ENCODE measurements around the gene THSD7B. TPM values are rescaled to one million over a fixed set of nuclear protein-coding genes. Genes with fewer than 3 reads are reported as not detected.

The THSD7B gene
- total and polyA plus RNA-seq, 7 experiments from 2014 or later: not detected

DNA sequence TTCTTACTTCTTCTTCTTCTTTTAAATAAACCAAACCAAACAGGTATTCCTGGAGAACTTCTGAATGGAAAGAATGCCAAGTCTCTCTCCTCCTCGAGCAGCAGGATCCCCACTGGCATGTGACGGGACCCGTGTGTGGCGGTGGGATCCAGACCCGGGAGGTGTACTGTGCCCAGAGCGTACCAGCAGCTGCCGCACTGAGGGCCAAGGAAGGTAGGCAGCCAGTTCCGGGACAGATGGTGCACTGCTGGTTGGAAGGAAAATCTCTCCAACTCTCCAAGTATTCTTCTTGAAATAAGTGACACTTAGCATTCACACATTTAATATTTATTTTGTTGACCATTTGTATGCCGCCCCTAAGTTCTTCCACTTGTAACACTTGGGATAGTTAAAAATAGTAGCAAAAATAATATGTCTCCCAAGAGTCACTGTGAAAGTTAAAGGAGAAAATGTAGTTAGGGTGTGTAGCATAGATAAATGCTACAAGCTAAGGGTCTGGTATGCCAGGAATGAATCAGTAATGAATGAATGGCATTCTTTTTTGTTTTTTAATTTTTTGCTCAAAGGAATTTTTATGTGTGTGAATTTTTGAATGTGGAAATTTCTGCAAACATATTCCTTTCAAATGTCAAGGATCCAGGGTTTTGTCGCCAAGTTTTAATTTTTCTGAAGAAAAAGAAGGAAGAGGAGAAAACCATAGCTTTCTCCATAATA is 349.9 kb downstream of the THSD7B start:
- Histone ChIP-seq H3K27ac (ENCODE audit: low read depth, low read length) (no peak overlapping the region), H3K9me3 (ENCODE audit: control insufficient read depth in 2 of 3, low read length in 3 of 3) (no peaks in the 10 kb centered on the region), H3K36me3 (ENCODE audit: control insufficient read depth in 2 of 3, insufficient read depth in 3 of 3, low read length in 3 of 3) (no peaks in the 10 kb centered on the region), H3K27me3 (ENCODE audit: control insufficient read depth in 2 of 2, insufficient read depth in 2 of 2, low read length in 2 of 2) (no peaks in the 10 kb centered on the region), H3K4me3 (ENCODE audit: low read length) (no peak overlapping the region), H3K4me1 (ENCODE audit: control insufficient read depth in 2 of 2, insufficient read depth in 2 of 2, low read length in 2 of 2) (no peaks in the 10 kb centered on the region)
- Mint-ChIP-seq H3K4me3 (no peak overlapping the region), H3K27me3 (peaks cover 0 to 4% (median 0%) of the 10 kb centered on the region in 5 donors), H3K4me1 (no peaks in the 10 kb centered on the region), H3K9me3 (peaks cover 0 to 4% (median 0%) of the 10 kb centered on the region in 11 donors), H3K27ac (no peak overlapping the region), H3K36me3 (no peaks in the 10 kb centered on the region)
- ChIA-PET POLR2A (no interaction called here), CTCF (no interaction called here)
- DNase-seq (no peak), ATAC-seq (no peak)
- intact Hi-C loops (cut with micrococcal nuclease): no loop called here

DNA sequence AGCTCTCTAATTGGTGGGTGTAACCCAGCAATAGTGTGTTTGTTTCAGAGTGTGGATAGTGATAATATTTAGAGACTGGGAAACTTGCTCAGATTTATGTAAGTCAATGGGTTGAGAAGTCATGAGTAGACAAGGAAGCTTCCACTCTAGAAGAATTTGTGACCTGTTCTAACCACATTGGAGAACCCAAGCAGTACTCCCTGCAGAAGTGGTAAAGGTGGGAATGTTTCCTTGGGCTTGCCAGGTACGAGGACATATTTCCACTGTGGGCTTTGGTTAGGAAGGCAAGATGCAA is 350.4 kb downstream of the THSD7B start:
- peaks cover 0 to 4% (median 0%) of the 10 kb centered on the region in 5 donors for H3K27me3 Mint-ChIP-seq
- H3K9me3 Mint-ChIP-seq: peaks cover 0 to 6% (median 0%) of the 10 kb centered on the region in 11 donors
- Histone ChIP-seq H3K9me3 (ENCODE audit: control insufficient read depth in 2 of 3, low read length in 3 of 3) (no peaks in the 10 kb centered on the region), H3K4me3 (ENCODE audit: low read length) (no peak overlapping the region), H3K36me3 (ENCODE audit: control insufficient read depth in 2 of 3, insufficient read depth in 3 of 3, low read length in 3 of 3) (no peaks in the 10 kb centered on the region), H3K27me3 (ENCODE audit: control insufficient read depth in 2 of 2, insufficient read depth in 2 of 2, low read length in 2 of 2) (no peaks in the 10 kb centered on the region), H3K4me1 (ENCODE audit: control insufficient read depth in 2 of 2, insufficient read depth in 2 of 2, low read length in 2 of 2) (no peaks in the 10 kb centered on the region), H3K27ac (ENCODE audit: low read depth, low read length) (no peak overlapping the region)
- intact Hi-C loops (cut with micrococcal nuclease): no loop called here
- no peak for ATAC-seq
- no peaks in the 10 kb centered on the region for H3K36me3 Mint-ChIP-seq
- no peak overlapping the region for H3K4me3 Mint-ChIP-seq
- H3K27ac Mint-ChIP-seq: no peak overlapping the region
- no peaks in the 10 kb centered on the region for H3K4me1 Mint-ChIP-seq
- no peak for DNase-seq
- ChIA-PET CTCF (no interaction called here), POLR2A (no interaction called here)

DNA sequence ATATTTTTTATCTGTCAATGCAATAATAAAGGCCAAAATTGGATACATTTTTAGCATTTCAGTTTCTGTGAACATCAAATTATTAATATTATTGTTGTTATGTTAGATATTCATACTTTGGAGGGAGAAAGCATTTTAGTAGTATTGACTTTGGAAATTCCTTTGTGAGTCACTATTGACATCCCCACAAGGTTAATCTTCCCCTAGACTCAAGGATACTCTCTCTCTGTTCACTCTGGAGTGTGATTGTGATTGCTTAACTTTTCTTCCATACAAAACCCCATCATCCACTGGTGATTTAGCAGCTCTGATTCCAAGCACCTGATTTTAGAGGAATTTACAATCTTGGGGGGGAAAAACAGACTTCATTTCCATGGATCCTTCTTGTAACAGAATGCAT is 352.0 kb downstream of the THSD7B start:
- H3K4me3 Mint-ChIP-seq: no peak overlapping the region
- no peaks in the 10 kb centered on the region for H3K4me1 Mint-ChIP-seq
- ATAC-seq: no peak
- H3K27me3 Mint-ChIP-seq: peaks cover 0 to 4% (median 0%) of the 10 kb centered on the region in 5 donors
- Histone ChIP-seq H3K27ac (ENCODE audit: low read depth, low read length) (no peak overlapping the region), H3K36me3 (ENCODE audit: control insufficient read depth in 2 of 3, insufficient read depth in 3 of 3, low read length in 3 of 3) (no peaks in the 10 kb centered on the region), H3K4me3 (ENCODE audit: low read length) (no peak overlapping the region), H3K4me1 (ENCODE audit: control insufficient read depth in 2 of 2, insufficient read depth in 2 of 2, low read length in 2 of 2) (no peaks in the 10 kb centered on the region), H3K9me3 (ENCODE audit: control insufficient read depth in 2 of 3, low read length in 3 of 3) (no peaks in the 10 kb centered on the region), H3K27me3 (ENCODE audit: control insufficient read depth in 2 of 2, insufficient read depth in 2 of 2, low read length in 2 of 2) (no peaks in the 10 kb centered on the region)
- CTCF ChIA-PET: no interaction called here
- peaks cover 0 to 8% (median 0%) of the 10 kb centered on the region in 11 donors for H3K9me3 Mint-ChIP-seq
- no peak overlapping the region for H3K27ac Mint-ChIP-seq
- DNase-seq: no peak
- no peaks in the 10 kb centered on the region for H3K36me3 Mint-ChIP-seq
- POLR2A ChIA-PET: no interaction called here
- intact Hi-C loops (cut with micrococcal nuclease): no loop called here

DNA sequence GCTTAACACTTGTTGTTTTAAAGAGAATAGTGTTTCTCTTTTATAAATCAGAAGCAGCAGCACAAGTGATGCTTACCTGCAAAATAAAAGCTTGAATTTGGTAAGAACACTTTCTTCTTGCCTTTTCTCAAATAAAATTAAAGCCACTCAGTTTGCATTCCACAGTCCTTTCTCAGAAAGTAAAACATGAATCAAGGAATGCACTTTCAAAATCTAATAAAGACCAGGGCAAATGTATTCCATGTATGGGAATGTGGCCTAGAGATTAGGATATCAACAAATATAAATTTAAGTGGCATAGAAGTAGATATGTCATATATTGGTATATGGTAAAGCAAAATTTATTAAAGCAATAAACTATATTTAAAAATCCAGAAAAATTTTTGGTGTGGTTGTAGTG is 352.8 kb downstream of the THSD7B start:
- H3K4me1 Mint-ChIP-seq: no peaks in the 10 kb centered on the region
- CTCF ChIA-PET: no interaction called here

DNA sequence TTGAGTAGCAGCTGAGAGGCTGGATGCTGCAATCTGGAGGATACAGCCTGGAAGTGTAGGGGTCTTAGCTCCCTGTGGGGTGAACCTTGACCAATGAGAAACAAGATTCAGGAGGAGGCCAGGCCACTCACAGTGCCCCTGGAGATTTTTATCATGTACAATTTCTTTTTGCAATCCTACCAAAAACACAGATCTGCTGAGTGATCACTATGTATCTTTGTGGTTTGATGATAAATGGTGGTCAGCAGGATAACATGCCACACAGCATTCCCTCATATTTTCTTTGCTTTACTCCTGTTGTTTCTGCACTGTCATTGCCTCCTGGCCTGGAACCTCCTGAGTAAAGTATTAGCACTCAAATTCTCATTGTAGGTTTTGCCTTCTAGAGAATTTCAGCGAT is 357.9 kb downstream of the THSD7B start:
- Mint-ChIP-seq H3K9me3 (peaks cover 0 to 12% (median 0%) of the 10 kb centered on the region in 11 donors), H3K27me3 (no peaks in the 10 kb centered on the region), H3K36me3 (no peaks in the 10 kb centered on the region), H3K4me1 (no peaks in the 10 kb centered on the region), H3K27ac (no peak overlapping the region), H3K4me3 (no peak overlapping the region)
- Histone ChIP-seq H3K36me3 (ENCODE audit: control insufficient read depth in 2 of 3, insufficient read depth in 3 of 3, low read length in 3 of 3) (no peaks in the 10 kb centered on the region), H3K27ac (ENCODE audit: low read depth, low read length) (no peak overlapping the region), H3K27me3 (ENCODE audit: control insufficient read depth in 2 of 2, insufficient read depth in 2 of 2, low read length in 2 of 2) (no peaks in the 10 kb centered on the region), H3K4me1 (ENCODE audit: control insufficient read depth in 2 of 2, insufficient read depth in 2 of 2, low read length in 2 of 2) (no peaks in the 10 kb centered on the region), H3K9me3 (ENCODE audit: control insufficient read depth in 2 of 3, low read length in 3 of 3) (no peaks in the 10 kb centered on the region), H3K4me3 (ENCODE audit: low read length) (no peak overlapping the region)
- ChIA-PET POLR2A (no interaction called here), CTCF (no interaction called here)
- no peak for ATAC-seq
- intact Hi-C loops (cut with micrococcal nuclease): no loop called here
- DNase-seq: no peak

More for the DNA sequence above, 352.8 kb downstream of the THSD7B start:
- H3K27me3 Mint-ChIP-seq: peaks cover 0 to 4% (median 0%) of the 10 kb centered on the region in 5 donors
- POLR2A ChIA-PET: no interaction called here
- no peak for DNase-seq
- H3K9me3 ChIP-seq (ENCODE audit: control insufficient read depth in 2 of 3, low read length in 3 of 3): no peaks in the 10 kb centered on the region
- no peak for ATAC-seq
- H3K9me3 Mint-ChIP-seq: peaks cover 0 to 8% (median 0%) of the 10 kb centered on the region in 11 donors
- no peaks in the 10 kb centered on the region for H3K4me1 ChIP-seq (ENCODE audit: control insufficient read depth in 2 of 2, insufficient read depth in 2 of 2, low read length in 2 of 2)
- H3K4me3 Mint-ChIP-seq: no peak overlapping the region
- H3K27ac Mint-ChIP-seq: no peak overlapping the region
- intact Hi-C loops (cut with micrococcal nuclease): no loop called here
- H3K4me3 ChIP-seq (ENCODE audit: low read length): no peak overlapping the region
- no peaks in the 10 kb centered on the region for H3K36me3 Mint-ChIP-seq
- H3K36me3 ChIP-seq (ENCODE audit: control insufficient read depth in 2 of 3, insufficient read depth in 3 of 3, low read length in 3 of 3): no peaks in the 10 kb centered on the region
- H3K27me3 ChIP-seq (ENCODE audit: control insufficient read depth in 2 of 2, insufficient read depth in 2 of 2, low read length in 2 of 2): no peaks in the 10 kb centered on the region
- no peak overlapping the region for H3K27ac ChIP-seq (ENCODE audit: low read depth, low read length)

DNA sequence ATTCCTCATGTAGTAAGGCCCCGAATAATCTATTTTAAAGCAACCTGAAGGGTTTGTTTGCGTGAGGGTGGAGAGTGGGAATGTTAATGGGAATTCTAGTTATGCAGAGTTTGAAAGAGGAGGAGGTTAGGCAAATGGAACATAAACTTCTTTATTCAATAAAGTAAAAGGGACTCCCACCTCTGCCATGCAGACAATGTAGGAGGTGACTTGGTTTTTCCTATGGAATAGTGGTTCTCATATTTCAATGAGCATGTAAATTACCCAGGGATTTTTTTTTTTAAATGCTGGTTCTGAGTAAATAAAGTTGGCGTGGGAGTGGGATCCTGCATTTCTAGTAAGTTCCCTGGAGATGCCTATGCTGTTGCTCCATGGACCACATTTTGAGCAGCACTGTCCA is 367.9 kb downstream of the THSD7B start:
- ChIA-PET POLR2A (no interaction called here), CTCF (no interaction called here)
- Mint-ChIP-seq H3K9me3 (peaks cover 0 to 17% (median 3%) of the 10 kb centered on the region in 11 donors), H3K36me3 (no peaks in the 10 kb centered on the region), H3K27me3 (peaks cover 0 to 11% (median 0%) of the 10 kb centered on the region in 5 donors), H3K27ac (no peak overlapping the region), H3K4me1 (no peaks in the 10 kb centered on the region), H3K4me3 (no peak overlapping the region)
- intact Hi-C loops (cut with micrococcal nuclease): no loop called here
- Histone ChIP-seq H3K27me3 (ENCODE audit: control insufficient read depth in 2 of 2, insufficient read depth in 2 of 2, low read length in 2 of 2) (no peaks in the 10 kb centered on the region), H3K27ac (ENCODE audit: low read depth, low read length) (no peak overlapping the region), H3K4me1 (ENCODE audit: control insufficient read depth in 2 of 2, insufficient read depth in 2 of 2, low read length in 2 of 2) (no peaks in the 10 kb centered on the region), H3K4me3 (ENCODE audit: low read length) (no peak overlapping the region), H3K9me3 (ENCODE audit: control insufficient read depth in 2 of 3, low read length in 3 of 3) (no peaks in the 10 kb centered on the region), H3K36me3 (ENCODE audit: control insufficient read depth in 2 of 3, insufficient read depth in 3 of 3, low read length in 3 of 3) (no peaks in the 10 kb centered on the region)
- no peak for ATAC-seq
- DNase-seq: no peak

DNA sequence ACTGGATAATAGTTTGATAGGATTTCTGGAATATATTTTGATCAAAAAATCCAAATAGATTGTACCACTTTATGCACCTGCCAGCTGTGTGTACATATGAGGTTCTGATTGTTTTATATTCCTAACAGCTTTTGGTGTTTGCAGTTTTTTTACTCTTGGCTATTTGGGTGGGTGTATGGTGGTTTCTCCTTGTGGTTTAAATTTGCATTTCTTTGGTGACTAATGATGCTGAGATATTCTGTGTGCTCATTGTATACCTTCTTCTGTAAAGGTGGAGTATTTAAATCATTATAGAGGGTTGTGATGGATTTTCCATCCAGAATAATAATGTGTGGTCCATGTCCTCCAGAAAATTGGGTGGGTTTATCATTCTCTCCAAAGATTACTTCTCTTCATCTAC is 372.9 kb downstream of the THSD7B start:
- ChIA-PET POLR2A (no interaction called here), CTCF (no interaction called here)
- Mint-ChIP-seq H3K4me3 (no peak overlapping the region), H3K27me3 (peaks cover 0 to 20% (median 0%) of the 10 kb centered on the region in 5 donors), H3K9me3 (peaks cover 0 to 17% (median 2%) of the 10 kb centered on the region in 11 donors), H3K4me1 (no peaks in the 10 kb centered on the region), H3K27ac (no peak overlapping the region), H3K36me3 (no peaks in the 10 kb centered on the region)
- intact Hi-C loops (cut with micrococcal nuclease): no loop called here
- Histone ChIP-seq H3K27ac (ENCODE audit: low read depth, low read length) (no peak overlapping the region), H3K36me3 (ENCODE audit: control insufficient read depth in 2 of 3, insufficient read depth in 3 of 3, low read length in 3 of 3) (no peaks in the 10 kb centered on the region), H3K4me3 (ENCODE audit: low read length) (no peak overlapping the region), H3K9me3 (ENCODE audit: control insufficient read depth in 2 of 3, low read length in 3 of 3) (no peaks in the 10 kb centered on the region), H3K4me1 (ENCODE audit: control insufficient read depth in 2 of 2, insufficient read depth in 2 of 2, low read length in 2 of 2) (no peaks in the 10 kb centered on the region), H3K27me3 (ENCODE audit: control insufficient read depth in 2 of 2, insufficient read depth in 2 of 2, low read length in 2 of 2) (no peaks in the 10 kb centered on the region)
- ATAC-seq: no peak
- no peak for DNase-seq
